Pancreas (tissue), 10 donors: Measurements from ENCODE around the gene TRAPPC3L. TPM values are rescaled to one million over a fixed set of nuclear protein-coding genes. Genes with fewer than 3 reads are reported as not detected.
A peak's percentile ranks its signal among the peaks of the same experiment; 100 is the strongest.

Experiments
- ATAC-seq, 4 donors: fragments of 200-7000 bp; cut with Tn5 transposase; one replicate each; pipeline versions ENCODE4 v1.8.0 to v1.9.1; 2020; ENCODE audit warnings: mild to moderate bottlenecking in 4 of 4, moderate library complexity in 4 of 4
- DNase-seq, 6 donors: peaks; one replicate each; pipeline ENCODE4 v3.0.0-alpha.2; 2020
- FAIRE-seq: peaks from 2 replicates; lab custom pipeline; 2012; peaks lifted over from hg19 to GRCh38; lab: Jason Lieb, UNC
- H3K27ac ChIP-seq, 4 donors: fragments of 200-600 bp; sonication (generic); 1 replicate in 3 of 4; 2 replicates in 1 of 4; pipeline versions ENCODE4 v1.5.0 to v1.8.0; 2020
- H3K27me3 ChIP-seq, 4 donors: fragments of 200-600 bp; one replicate each; pipeline ENCODE4 v1.8.0; 2021
- H3K36me3 ChIP-seq, 3 donors: fragments of 200-600 bp; sonication (generic) in 1 of 3; one replicate each; pipeline versions ENCODE4 v1.5.0 to v1.8.0; 2020 to 2021
- H3K4me1 ChIP-seq, 3 donors: fragments of 200-600 bp; one replicate each; pipeline ENCODE4 v1.8.0; 2021
- H3K4me3 ChIP-seq, 4 donors: fragments of 200-600 bp; sonication (generic) in 2 of 4; one replicate each; pipeline versions ENCODE4 v1.5.0 to v1.8.0; 2020 to 2021
- H3K9me3 ChIP-seq, 4 donors: fragments of 200-600 bp; one replicate each; pipeline ENCODE4 v1.8.0; 2021
- CTCF ChIP-seq, 4 donors: fragments of 200-600 bp; sonication (generic) in 3 of 4; IDR thresholded peaks; one replicate each; pipeline versions ENCODE4 v1.5.0 to v1.8.0; 2021; ENCODE audit warnings: antibody characterized with exemption in 4 of 4
- WGBS, 2 donors: extraction: QIAGEN DNeasy Blood & Tissue Kit; methylation state at CpG; one replicate each; pipeline ENCODE4 v1.1.7; 2013; 5-methylcytosine and 5-hydroxymethylcytosine counted together
- intact Hi-C, 3 donors: fragments of 100-400 bp; cut with DNase I; formaldehyde crosslinking; loops; one replicate each; pipeline versions ENCODE4 v1.11.1 to v1.14.2; 2022
- polyA plus RNA-seq, 2 donors: library from polyadenylated mRNA; stranded (reverse); fragments of 200-250 nt; gene quantifications; one replicate each; pipeline ENCODE4 v1.2.3, GENCODE V29; 2013
- total RNA-seq, 6 donors: library from RNA; stranded (reverse); fragmentation: NEBNext Ultra II Directional in 4 of 6; extraction: Animal tissue kit (Norgen Biotek cat#: 25700) in 4 of 6; gene quantifications; one replicate each; pipeline versions ENCODE4 v1.2.1 to v1.2.4, GENCODE V29; 2021 to 2023
- donor health status: healthy with polysubstance abuse.
- donor health status: DM: no; HTN: no; CAD: no; lungs with moderate emphysema.
- donor health status: DM: no; HTN: no; CAD: no.
- donor health status: control.
- donor health status: control.
- donor health status: Bipolar disorder and iron deficiency.
- donor health status: DM: yes; HTN: yes; CAD: no.
- donor health status: DM: no; HTN: no; CAD: no.
- donor health status: DM: no; HTN: no; CAD: no.
- donor health status: DM: yes; HTN: yes; CAD: no.

TRAPPC3L gene
- total and polyA plus RNA-seq, 8 donors, result 0.12 TPM; not detected in 7

- no peak overlapping the region for H3K4me3 ChIP-seq
- no peak for ATAC-seq
- intact Hi-C loops, result no loop called here
- DNase-seq, result no peak
- 12 to 17% methylated on average over 1 of the region's 1 CpG for WGBS, 2 donors
- peaks cover 0 to 5% (median 0%) of the 10 kb centered on the region in 4 donors for H3K27me3 ChIP-seq
- H3K9me3 ChIP-seq, result no peaks in the 10 kb centered on the region
- no peak overlapping the region for H3K27ac ChIP-seq
- TF ChIP-seq CTCF (IDR thresholded peaks at IDR 0.05), result no peak
- H3K36me3 ChIP-seq, result no peaks in the 10 kb centered on the region
- H3K4me1 ChIP-seq, result no peaks in the 10 kb centered on the region
- FAIRE-seq, result no peak
Observed at GRCh38 chr6:116468293-116468692, 77.2 kb downstream of the TRAPPC3L start.

- ATAC-seq (no peak), FAIRE-seq (no peak), DNase-seq (no peak)
- Histone ChIP-seq H3K27me3 (peaks cover 0 to 8% (median 3%) of the 10 kb centered on the region in 4 donors), H3K4me3 (no peak overlapping the region), H3K27ac (no peak overlapping the region), H3K4me1 (no peaks in the 10 kb centered on the region), H3K9me3 (no peaks in the 10 kb centered on the region), H3K36me3 (no peaks in the 10 kb centered on the region)
- intact Hi-C loops, result no loop called here
- TF ChIP-seq CTCF (IDR thresholded peaks at IDR 0.05), result no peak
Observed at GRCh38 chr6:116467514-116467913, 78.0 kb downstream of the TRAPPC3L start.

GRCh38 chr6:116467096-116467495 is 78.4 kb downstream of the TRAPPC3L start:
- Histone ChIP-seq H3K9me3 (no peaks in the 10 kb centered on the region), H3K36me3 (no peaks in the 10 kb centered on the region), H3K27ac (no peak overlapping the region), H3K4me3 (no peak overlapping the region), H3K4me1 (peaks cover 0 to 3% (median 0%) of the 10 kb centered on the region in 3 donors), H3K27me3 (peaks cover 0 to 11% (median 3%) of the 10 kb centered on the region in 4 donors)
- no peak for DNase-seq
- no peak for FAIRE-seq
- no peak for TF ChIP-seq CTCF (IDR thresholded peaks at IDR 0.05)
- ATAC-seq, result no peak
- intact Hi-C loops, result no loop called here
- 97 to 100% methylated on average over 1 of the region's 1 CpG for WGBS, 2 donors

GRCh38 chr6:116465246-116465645 is 80.2 kb downstream of the TRAPPC3L start:
- WGBS, 2 donors, result 81 to 87% methylated on average over 5 of the region's 5 CpGs
- no peak overlapping the region for H3K27ac ChIP-seq
- no peaks in the 10 kb centered on the region for H3K9me3 ChIP-seq
- H3K27me3 ChIP-seq, result peaks cover 0 to 11% (median 3%) of the 10 kb centered on the region in 4 donors
- peak in 1 of 4 donors; percentile 25 for ATAC-seq
- FAIRE-seq, result no peak
- no peak overlapping the region for H3K4me3 ChIP-seq
- H3K4me1 ChIP-seq, result peaks cover 0 to 3% (median 0%) of the 10 kb centered on the region in 3 donors
- intact Hi-C loops, result no loop called here
- no peaks in the 10 kb centered on the region for H3K36me3 ChIP-seq
- no peak for TF ChIP-seq CTCF (IDR thresholded peaks at IDR 0.05)
- DNase-seq, result no peak

DNA sequence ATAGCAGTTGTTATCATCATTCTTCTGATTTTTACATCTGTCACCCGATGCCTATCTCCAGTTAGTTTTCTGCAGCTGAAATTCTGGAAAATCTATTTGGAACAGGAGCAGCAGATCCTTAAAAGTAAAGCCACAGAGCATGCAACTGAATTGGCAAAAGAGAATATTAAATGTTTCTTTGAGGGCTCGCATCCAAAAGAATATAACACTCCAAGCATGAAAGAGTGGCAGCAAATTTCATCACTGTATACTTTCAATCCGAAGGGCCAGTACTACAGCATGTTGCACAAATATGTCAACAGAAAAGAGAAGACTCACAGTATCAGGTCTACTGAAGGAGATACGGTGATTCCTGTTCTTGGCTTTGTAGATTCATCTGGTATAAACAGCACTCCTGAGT is 82.2 kb downstream of the TRAPPC3L start:
- TF ChIP-seq CTCF (IDR thresholded peaks at IDR 0.05), result no peak
- Histone ChIP-seq H3K36me3 (no peaks in the 10 kb centered on the region), H3K4me1 (peaks cover 0 to 3% (median 0%) of the 10 kb centered on the region in 3 donors), H3K27me3 (peaks cover 0 to 11% (median 3%) of the 10 kb centered on the region in 4 donors), H3K9me3 (no peaks in the 10 kb centered on the region), H3K27ac (no peak overlapping the region), H3K4me3 (no peak overlapping the region)
- FAIRE-seq, result no peak
- no peak for ATAC-seq
- DNase-seq, result no peak
- intact Hi-C loops, result no loop called here
- WGBS, 2 donors, result 86 to 93% methylated on average over 4 of the region's 4 CpGs
